B cell (primary cell): ENCODE measurements around the gene RGS3. TPM values are rescaled to one million over a fixed set of nuclear protein-coding genes. Genes with fewer than 3 reads are reported as not detected.

Experiments
- ATAC-seq: fragments of 200-7000 bp; cut with Tn5 transposase; one replicate; pipeline ENCODE4 v1.10.0; 2021; ENCODE audit warnings: low read depth, mild to moderate bottlenecking, moderate number of reproducible peaks, moderate library complexity
- CTCF ChIA-PET: fragments of 350-600 bp; sonication (Branson Sonifier 250); formaldehyde crosslinking; loops from one replicate; lab custom pipeline; 2021; ENCODE audit warnings: antibody characterized with exemption, inconsistent platforms; lab: Charles Lee
- POLR2A ChIA-PET: fragments of 350-600 bp; sonication (Branson Sonifier 250); formaldehyde crosslinking; loops from one replicate; lab custom pipeline; 2021; ENCODE audit warnings: antibody characterized with exemption; lab: Charles Lee
- DNase-seq: peaks from one replicate; pipeline ENCODE4 v3.0.0; 2013
- H2AFZ ChIP-seq: 2 replicates; pipeline ENCODE4 v1.6.1; 2012; ENCODE audit warnings: mild to moderate bottlenecking, low read depth, low read length; ENCODE audit not compliant: insufficient read depth, poor library complexity, severe bottlenecking
- H3K27ac ChIP-seq, 2 donors: 1 replicate in 1 of 2; 2 replicates in 1 of 2; pipeline ENCODE4 v1.5.1; 2012 to 2013; ENCODE audit warnings: low read length in 2 of 2, mild to moderate bottlenecking in 2 of 2, moderate library complexity in 1 of 2
- H3K27me3 ChIP-seq, 4 experiments: fragments of 200-600 bp in 1 of 4; sonication (generic) in 1 of 4; replicated peaks in 1 of 4; 1 replicate in 2 of 4; 2 replicates in 2 of 4; pipeline versions ENCODE4 v1.6.1 to v1.7.0; 2013 to 2016; ENCODE audit warnings: low read length in 3 of 4, mild to moderate bottlenecking in 2 of 4, mixed read lengths in 1 of 4, moderate library complexity in 1 of 4; ENCODE audit not compliant: insufficient read depth in 4 of 4, control insufficient read depth in 3 of 4; ENCODE audit errors: control extremely low read depth in 1 of 4
- H3K36me3 ChIP-seq, 2 experiments: replicated peaks in 1 of 2; 1 replicate in 1 of 2; 2 replicates in 1 of 2; pipeline versions ENCODE4 v1.6.1 to v1.7.1; 2013; ENCODE audit warnings: low read length in 1 of 2; ENCODE audit not compliant: insufficient read depth in 2 of 2, control insufficient read depth in 1 of 2; ENCODE audit errors: control extremely low read depth in 1 of 2, extremely low read depth in 1 of 2
- H3K4me1 ChIP-seq, 2 donors: fragments of 200-600 bp in 1 of 2; sonication (generic) in 1 of 2; 1 replicate in 1 of 2; 2 replicates in 1 of 2; pipeline versions ENCODE4 v1.5.1 to v1.6.1; 2013 to 2017; ENCODE audit warnings: low read length in 2 of 2; ENCODE audit not compliant: control insufficient read depth in 2 of 2, insufficient read depth in 2 of 2
- H3K4me2 ChIP-seq: replicated peaks from 2 replicates; pipeline ENCODE3; 2012; ENCODE audit warnings: mild to moderate bottlenecking, low read depth, low read length; ENCODE audit not compliant: poor library complexity, severe bottlenecking
- H3K4me3 ChIP-seq, 5 experiments: fragments of 200-600 bp in 1 of 5; sonication (generic) in 1 of 5; 1 replicate in 3 of 5; 2 replicates in 2 of 5; pipeline versions ENCODE4 v1.5.1 to v1.7.0; 2011 to 2016; ENCODE audit warnings: low read length in 4 of 5, mild to moderate bottlenecking in 4 of 5, low read depth in 2 of 5, control low read depth in 1 of 5, moderate library complexity in 1 of 5; ENCODE audit not compliant: insufficient read depth in 1 of 5; ENCODE audit errors: control extremely low read depth in 1 of 5, extremely low read depth in 1 of 5
- H3K79me2 ChIP-seq: fragments of 200-600 bp; sonication (generic); one replicate; pipeline ENCODE4 v1.6.0; 2016; ENCODE audit warnings: low read length; ENCODE audit not compliant: control insufficient read depth, insufficient read depth
- H3K9ac ChIP-seq: fragments of 200-600 bp; sonication (generic); 2 replicates; pipeline ENCODE4 v1.6.1; 2017; ENCODE audit warnings: mild to moderate bottlenecking, low read length, moderate library complexity
- H3K9me3 ChIP-seq, 3 donors: one replicate each; pipeline versions ENCODE4 v1.6.1 to v1.7.1; 2013; ENCODE audit warnings: low read length in 2 of 3; ENCODE audit not compliant: control insufficient read depth in 2 of 3, insufficient read depth in 1 of 3; ENCODE audit errors: control extremely low read depth in 1 of 3
- H4K20me1 ChIP-seq: 2 replicates; pipeline ENCODE4 v1.6.0; 2012; ENCODE audit warnings: mild to moderate bottlenecking, low read length; ENCODE audit not compliant: insufficient read depth, control insufficient read depth, poor library complexity, severe bottlenecking
- H3K27ac Mint-ChIP-seq: one replicate; pipeline ENCODE4 v1.8.0; 2021; ENCODE audit warnings: mixed read lengths
- H3K27me3 Mint-ChIP-seq: one replicate; pipeline ENCODE4 v1.8.0; 2021; ENCODE audit warnings: mixed read lengths
- H3K4me1 Mint-ChIP-seq: one replicate; pipeline ENCODE4 v1.8.0; 2021; ENCODE audit warnings: mixed read lengths
- H3K4me3 Mint-ChIP-seq: one replicate; pipeline ENCODE4 v1.8.0; 2021; ENCODE audit warnings: mixed read lengths
- H3K9me3 Mint-ChIP-seq: one replicate; pipeline ENCODE4 v1.8.0; 2022; ENCODE audit warnings: mixed read lengths; ENCODE audit not compliant: insufficient read depth
- EZH2 ChIP-seq: IDR thresholded peaks from 2 replicates; pipeline ENCODE4 v1.6.1; 2012; ENCODE audit warnings: borderline replicate concordance, low read depth, mild to moderate bottlenecking, moderate library complexity, low read length; ENCODE audit not compliant: insufficient read depth, poor library complexity, severe bottlenecking
- WGBS: methylation state at CpG from one replicate; pipeline ENCODE4 v1.1.5; 2013; ENCODE audit warnings: missing lambda C conversion rate; ENCODE audit not compliant: insufficient coverage; 5-methylcytosine and 5-hydroxymethylcytosine counted together
- intact Hi-C: fragments of 100-400 bp; cut with micrococcal nuclease; formaldehyde crosslinking; loops from one replicate; pipeline ENCODE4 v1.10.0; 2022
- polyA plus RNA-seq: library from polyadenylated mRNA; depleted of rRNA; stranded (reverse); fragments of >200 nt; gene quantifications from 2 replicates; pipeline ENCODE4 v1.2.3, GENCODE V29; 2012
- total RNA-seq, 2 donors: library from RNA; stranded (reverse); fragments of 120-200 nt in 1 of 2; gene quantifications; 1 replicate in 1 of 2; 2 replicates in 1 of 2; pipeline versions ENCODE4 v1.2.3 to v1.2.4, GENCODE V29; 2013 to 2022
- TF ChIP-seq, protein P1 (sequence below): fragments of 200-600 bp; IDR thresholded peaks from one replicate; pipeline ENCODE4 v1.8.0; 2022; ENCODE audit warnings: antibody characterized with exemption, mild to moderate bottlenecking

RGS3 gene
- total and polyA plus RNA-seq, 2 donors (not counting 1 experiment from before 2014, with no cell fraction given): 12.0 to 15.6 TPM

GRCh38 chr9:113513111-113513510, 49.6 kb downstream of the RGS3 start:
- CTCF ChIA-PET: interaction anchor here (1.2 kb wide), 1 partner anchor 66 kb away, joined by 3 read pairs; no protein-coding TSS in a partner anchor
- no peak for ATAC-seq
- Mint-ChIP-seq H3K9me3 (no peaks in the 10 kb centered on the region), H3K27ac (no peak overlapping the region), H3K4me3 (no peak overlapping the region), H3K27me3 (no peaks in the 10 kb centered on the region), H3K4me1 (peaks cover 32% of the 10 kb centered on the region)
- no peaks in the 10 kb centered on the region for H3K9me3 ChIP-seq
- H3K36me3 ChIP-seq: no peaks in the 10 kb centered on the region
- no peaks in the 10 kb centered on the region for H4K20me1 ChIP-seq
- H2AFZ ChIP-seq: no peak overlapping the region
- no peaks in the 10 kb centered on the region for H3K79me2 ChIP-seq
- DNase-seq: no peak
- H3K27me3 ChIP-seq: no peaks in the 10 kb centered on the region
- H3K4me2 ChIP-seq: no peak overlapping the region
- H3K4me3 ChIP-seq: no peak overlapping the region
- no peak overlapping the region for H3K9ac ChIP-seq
- no peak for TF ChIP-seq EZH2
- TF ChIP-seq, protein P1, sequence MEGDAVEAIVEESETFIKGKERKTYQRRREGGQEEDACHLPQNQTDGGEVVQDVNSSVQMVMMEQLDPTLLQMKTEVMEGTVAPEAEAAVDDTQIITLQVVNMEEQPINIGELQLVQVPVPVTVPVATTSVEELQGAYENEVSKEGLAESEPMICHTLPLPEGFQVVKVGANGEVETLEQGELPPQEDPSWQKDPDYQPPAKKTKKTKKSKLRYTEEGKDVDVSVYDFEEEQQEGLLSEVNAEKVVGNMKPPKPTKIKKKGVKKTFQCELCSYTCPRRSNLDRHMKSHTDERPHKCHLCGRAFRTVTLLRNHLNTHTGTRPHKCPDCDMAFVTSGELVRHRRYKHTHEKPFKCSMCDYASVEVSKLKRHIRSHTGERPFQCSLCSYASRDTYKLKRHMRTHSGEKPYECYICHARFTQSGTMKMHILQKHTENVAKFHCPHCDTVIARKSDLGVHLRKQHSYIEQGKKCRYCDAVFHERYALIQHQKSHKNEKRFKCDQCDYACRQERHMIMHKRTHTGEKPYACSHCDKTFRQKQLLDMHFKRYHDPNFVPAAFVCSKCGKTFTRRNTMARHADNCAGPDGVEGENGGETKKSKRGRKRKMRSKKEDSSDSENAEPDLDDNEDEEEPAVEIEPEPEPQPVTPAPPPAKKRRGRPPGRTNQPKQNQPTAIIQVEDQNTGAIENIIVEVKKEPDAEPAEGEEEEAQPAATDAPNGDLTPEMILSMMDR: no peak
- intact Hi-C loops: no loop called here
- POLR2A ChIA-PET: no interaction called here
- no CpG with 5 or more reads among the region's 8 CpGs for WGBS
- peaks cover 22 to 27% of the 10 kb centered on the region in 2 donors for H3K4me1 ChIP-seq
- no peak overlapping the region for H3K27ac ChIP-seq

- no peak overlapping the region for H3K4me3 ChIP-seq
- ATAC-seq (no peak), DNase-seq (no peak)
- WGBS: 93% methylated on average over 2 of the region's 2 CpGs
- TF ChIP-seq, protein P1: no peak
- no peak for TF ChIP-seq EZH2
- ChIA-PET POLR2A (no interaction called here), CTCF (interaction anchor here (1.2 kb wide), 1 partner anchor 66 kb away, joined by 3 read pairs; no protein-coding TSS in a partner anchor)
- no peak overlapping the region for H2AFZ ChIP-seq
- H3K27ac ChIP-seq: no peak overlapping the region
- peaks cover 34% of the 10 kb centered on the region for H3K4me1 Mint-ChIP-seq
- no peaks in the 10 kb centered on the region for H3K27me3 Mint-ChIP-seq
- no peaks in the 10 kb centered on the region for H4K20me1 ChIP-seq
- H3K27ac Mint-ChIP-seq: no peak overlapping the region
- intact Hi-C loops: no loop called here
- no peaks in the 10 kb centered on the region for H3K9me3 Mint-ChIP-seq
- no peaks in the 10 kb centered on the region for H3K79me2 ChIP-seq
- H3K9me3 ChIP-seq: no peaks in the 10 kb centered on the region
- no peaks in the 10 kb centered on the region for H3K27me3 ChIP-seq
- H3K9ac ChIP-seq: no peak overlapping the region
- H3K36me3 ChIP-seq: no peaks in the 10 kb centered on the region
- H3K4me2 ChIP-seq: no peak overlapping the region
- H3K4me1 ChIP-seq: peaks cover 23 to 31% of the 10 kb centered on the region in 2 donors
- no peak overlapping the region for H3K4me3 Mint-ChIP-seq
Observed at GRCh38 chr9:113513536-113513935, 50.0 kb downstream of the RGS3 start.
